Activated CD8-positive, alpha-beta memory T cell treated with anti-CD3 and anti-CD28 coated beads, Interleukin-2, amount 50 U/mL, for 24 hours (primary cell): ENCODE measurements around the gene KRT5.
"Not testable (repeated sequence)": the region's sequence is repeated elsewhere in the genome, so short reads cannot be mapped to it uniquely, and the experiment has no call there.

Experiments used
- DNase-seq: peaks from one replicate; pipeline ENCODE4 v3.0.0-alpha.2; 2020; ENCODE audit errors: extremely low read depth

The KRT5 gene

DNA sequence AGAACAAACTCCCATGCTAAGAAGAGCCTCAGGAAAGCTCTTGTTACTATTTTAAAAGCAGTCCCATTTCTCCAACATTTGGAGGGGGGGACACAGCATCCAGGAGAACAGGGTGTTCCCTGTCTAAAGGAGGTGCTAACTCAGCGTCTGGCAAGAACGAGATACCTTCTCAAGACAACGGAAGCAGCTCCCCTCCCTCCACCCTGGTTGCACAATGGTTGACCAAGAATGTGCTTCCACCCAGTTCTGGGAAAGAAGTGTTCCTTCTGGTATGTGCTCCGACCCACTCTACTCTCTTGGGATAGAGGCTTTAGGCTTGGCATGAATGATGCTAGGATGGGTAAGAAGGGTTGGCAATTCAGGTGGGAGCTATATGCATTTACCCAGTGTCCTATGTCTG, 25.7 kb downstream of the KRT5 start:
- DNase-seq, result no peak

DNA sequence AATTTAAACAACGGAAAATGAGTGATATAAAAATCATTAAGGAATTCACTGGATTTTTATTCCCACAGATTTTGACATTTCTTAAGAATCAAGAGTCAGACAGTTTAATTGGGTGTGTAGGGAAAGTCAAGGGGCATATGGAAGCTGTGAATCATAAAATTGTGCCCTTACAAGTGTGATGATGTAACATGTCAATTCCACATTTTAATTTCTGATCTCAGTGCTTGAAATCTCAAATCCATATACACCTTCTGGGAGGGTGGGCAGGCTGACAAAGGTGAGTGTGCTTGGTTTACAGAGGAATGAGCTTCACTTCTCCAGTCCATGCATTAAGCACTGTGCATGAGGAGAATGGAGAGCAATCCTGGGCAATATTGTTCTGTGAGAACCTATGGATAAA, 26.1 kb downstream of the KRT5 start:
- DNase-seq, result no peak

DNA sequence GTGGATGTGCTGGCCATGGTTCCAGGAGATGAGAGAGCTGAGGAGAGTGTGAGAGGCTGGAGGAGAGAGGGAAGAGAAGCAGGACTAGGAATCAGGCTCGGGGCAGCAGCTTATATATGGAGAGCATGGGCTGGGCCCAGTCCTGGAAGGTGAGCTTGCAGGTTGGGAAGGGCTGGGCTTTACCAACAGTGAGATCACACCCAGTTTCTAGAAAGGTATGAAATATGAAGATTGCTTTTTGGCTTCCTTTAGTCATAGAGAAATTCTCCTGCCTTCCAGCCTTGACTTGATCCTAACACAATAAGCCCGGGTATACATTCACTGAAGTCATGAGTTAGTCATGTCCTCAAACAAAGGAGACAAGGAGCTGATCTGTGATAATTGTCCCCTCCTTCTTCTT, 27.0 kb downstream of the KRT5 start, which contains the start of gene KRT6A:
KRT6A (minus strand) TSS at position 86 of the 400 bp plus-strand sequence; CDS start at position 17, 69 bp downstream.
- DNase-seq, result no peak

DNA sequence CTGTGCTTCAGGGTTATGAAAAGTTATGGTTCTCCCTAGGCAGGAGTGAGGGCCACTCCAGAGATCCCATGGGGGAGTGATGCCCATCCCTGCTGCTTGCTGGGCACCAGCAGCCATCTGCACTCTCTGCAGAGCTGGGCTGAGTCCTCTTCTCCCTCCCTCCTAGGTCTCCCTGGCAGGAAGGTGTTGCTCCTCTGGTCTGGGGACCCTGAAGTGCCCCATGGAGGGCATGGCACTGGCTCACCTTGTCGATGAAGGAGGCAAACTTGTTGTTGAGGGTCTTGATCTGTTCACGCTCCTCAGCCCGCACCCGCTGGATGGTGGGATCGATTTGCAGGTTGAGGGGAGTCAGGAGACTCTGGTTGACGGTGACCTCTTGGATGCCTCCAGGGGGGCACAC, 27.8 kb downstream of the KRT5 start:
- DNase-seq, result not testable (repeated sequence)

DNA sequence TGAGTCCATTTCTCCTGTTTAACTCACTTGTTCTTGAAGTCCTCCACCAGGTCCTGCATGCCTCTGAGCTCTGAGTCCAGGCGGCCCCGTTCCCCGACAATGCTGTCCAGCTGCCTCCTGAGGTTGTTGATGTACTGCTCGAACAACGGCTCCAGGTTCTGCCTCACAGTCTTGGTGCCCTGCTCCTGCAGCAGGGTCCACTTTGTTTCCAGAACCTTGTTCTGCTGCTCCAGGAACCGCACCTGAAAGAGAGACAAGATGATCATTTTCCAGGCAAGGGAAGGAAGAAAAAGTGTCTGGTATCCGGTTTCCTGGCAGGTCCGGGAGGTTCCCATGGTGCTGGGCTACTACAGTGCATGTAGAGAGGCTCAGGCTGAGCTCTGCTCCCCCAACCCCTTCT, 28.7 kb downstream of the KRT5 start:
- not testable (repeated sequence) for DNase-seq

DNA sequence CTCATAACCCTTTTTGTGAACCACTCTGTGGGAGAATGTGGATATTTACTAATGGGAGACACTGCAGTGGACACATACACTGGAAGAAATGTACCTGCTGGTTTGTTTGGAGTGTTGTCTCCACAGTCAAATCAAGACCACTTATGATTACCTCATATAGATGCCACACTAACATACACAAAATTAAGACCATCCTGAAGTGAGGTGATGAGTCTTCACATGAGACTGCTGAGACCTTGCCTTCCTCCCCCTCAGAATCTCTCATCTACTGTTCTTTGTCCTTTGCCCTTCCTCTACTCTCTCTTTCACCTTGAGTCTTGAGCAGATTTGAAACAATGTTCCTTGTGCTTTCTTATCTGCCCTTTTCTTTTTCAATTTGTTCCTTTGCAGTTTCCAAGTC, 31.5 kb downstream of the KRT5 start:
- no peak for DNase-seq

DNA sequence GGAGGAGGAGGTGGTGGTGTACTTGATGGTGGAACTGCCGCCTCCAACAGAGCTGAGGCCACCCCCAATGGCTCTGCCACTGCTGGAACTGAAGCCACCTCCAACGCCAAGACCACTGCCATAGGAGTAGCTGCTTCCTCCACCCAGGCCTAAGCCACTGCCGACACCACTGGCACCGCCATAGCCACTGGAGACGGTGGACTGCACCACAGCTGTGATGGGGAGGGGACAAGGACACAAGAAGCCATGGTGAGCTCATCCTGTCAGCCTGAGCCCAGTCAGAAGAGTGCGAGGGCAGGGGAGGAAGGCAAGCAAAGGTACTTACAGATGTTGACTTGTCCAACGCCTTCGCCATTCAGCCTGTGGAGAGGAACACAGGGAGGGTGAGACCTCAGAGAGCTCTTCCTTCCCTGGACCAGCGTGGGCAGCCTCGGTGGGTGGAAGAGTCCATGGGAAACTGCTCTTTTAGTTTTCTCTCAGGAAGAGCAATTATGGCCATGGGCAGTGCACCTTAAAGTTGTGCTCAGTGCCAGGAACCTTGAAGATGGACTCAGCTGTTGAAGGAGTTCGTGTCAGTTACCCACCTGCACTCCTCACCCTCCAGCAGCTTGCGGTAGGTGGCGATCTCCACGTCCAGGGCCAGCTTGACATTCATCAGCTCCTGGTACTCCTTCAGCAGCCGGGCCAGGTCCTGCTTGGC, 32.3 kb downstream of the KRT5 start:
- DNase-seq, result not testable (repeated sequence)

DNA sequence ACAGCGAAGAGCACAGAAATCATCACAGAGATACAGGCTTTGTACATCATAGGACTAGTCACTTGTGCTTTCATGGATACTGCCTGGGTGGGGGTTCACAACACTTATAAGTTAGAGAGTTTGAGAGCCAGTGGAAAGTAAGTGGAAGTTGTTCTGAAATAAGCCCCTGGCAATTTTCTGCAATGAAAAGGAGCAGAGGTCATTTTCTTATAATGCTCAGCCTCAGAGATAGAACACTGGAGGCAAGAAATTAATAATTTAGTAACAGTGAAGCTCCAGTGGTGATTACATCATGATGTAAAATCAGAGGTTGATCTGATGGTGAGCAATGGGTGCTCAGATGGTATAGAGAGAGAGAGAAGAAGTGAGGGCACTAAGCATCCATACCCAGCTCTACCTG, 33.0 kb downstream of the KRT5 start:
- no peak for DNase-seq

DNA sequence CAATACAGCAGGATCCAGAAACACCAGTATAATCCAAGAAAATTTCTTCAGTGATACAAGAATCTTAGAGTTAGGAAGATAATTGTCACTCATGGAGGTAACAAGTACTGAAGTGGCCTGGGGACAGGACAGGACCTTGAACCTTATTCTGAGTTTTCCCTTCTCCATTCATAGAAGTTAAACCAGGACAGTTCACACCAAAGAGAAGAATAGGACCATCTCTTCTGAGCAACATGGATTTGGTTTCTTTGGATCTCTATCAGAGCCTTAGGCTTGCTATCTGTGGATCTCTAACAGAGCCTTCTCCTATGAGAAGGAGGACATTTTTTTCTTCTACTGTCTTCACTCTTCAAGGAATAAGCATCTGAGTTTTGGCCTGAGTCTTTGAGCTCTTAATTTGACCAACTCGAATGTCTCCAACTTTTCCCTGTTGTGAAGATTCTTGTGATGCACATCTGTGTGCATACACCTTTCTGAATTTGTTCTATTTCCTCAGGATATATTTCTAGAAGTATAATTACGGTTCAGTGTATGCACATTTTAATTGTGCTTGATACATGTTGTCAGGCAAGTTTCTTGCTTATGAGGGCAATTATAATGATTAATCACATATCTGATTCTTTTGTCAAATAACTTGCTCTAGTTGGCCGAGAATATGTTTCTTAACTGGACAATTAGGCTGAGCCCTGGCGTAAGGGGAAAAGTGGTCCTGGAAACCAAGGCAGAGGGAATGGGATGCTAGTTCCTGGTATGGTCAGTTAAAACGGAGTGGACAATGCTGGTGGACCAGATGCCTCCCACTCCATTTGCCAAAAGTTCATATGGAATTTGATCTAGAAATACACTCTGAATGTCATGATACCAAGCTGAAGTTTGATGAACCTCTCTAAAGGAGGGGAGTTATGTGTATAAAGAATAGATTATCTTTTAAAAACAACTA, 33.8 kb downstream of the KRT5 start:
- DNase-seq, result no peak

DNA sequence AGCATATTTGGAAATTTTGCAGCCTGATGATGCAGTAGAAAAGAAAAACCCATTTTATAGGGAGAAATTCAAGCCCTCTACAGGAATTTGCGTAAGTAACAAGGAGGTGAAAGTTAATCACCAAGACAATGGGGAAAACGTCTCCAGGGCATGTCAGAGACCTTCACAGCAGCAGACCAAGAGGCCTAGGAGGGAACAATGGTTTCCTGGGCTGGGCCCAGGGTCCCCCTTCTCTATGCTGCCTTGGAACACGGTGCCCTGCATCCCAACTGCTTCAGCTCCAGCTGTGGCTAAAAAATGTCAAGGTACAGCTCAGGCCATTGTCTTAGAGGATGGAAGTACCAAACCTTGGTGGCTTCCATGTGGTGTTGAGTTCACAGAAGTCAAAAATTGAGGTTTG, 40.1 kb downstream of the KRT5 start:
- no peak for DNase-seq

DNA sequence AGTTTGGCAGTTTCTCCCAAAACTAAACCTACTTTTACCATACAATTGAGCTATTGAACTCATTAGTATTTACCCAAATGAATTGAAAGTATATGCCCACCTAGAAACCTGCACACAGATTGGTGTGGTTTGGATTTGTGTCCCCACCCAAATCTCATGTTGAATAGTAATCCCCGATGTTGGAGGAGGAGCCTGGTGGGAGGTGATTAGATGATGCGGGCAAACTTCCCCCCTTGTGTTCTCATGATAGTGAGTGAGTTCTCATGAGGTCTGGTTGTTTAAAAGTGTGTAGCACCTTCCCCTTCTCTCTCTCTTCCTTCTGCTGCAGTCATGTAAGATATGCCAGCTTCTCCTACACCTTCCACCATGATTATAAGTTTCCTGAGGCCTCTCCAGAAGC, 42.5 kb downstream of the KRT5 start:
- no peak for DNase-seq

DNA sequence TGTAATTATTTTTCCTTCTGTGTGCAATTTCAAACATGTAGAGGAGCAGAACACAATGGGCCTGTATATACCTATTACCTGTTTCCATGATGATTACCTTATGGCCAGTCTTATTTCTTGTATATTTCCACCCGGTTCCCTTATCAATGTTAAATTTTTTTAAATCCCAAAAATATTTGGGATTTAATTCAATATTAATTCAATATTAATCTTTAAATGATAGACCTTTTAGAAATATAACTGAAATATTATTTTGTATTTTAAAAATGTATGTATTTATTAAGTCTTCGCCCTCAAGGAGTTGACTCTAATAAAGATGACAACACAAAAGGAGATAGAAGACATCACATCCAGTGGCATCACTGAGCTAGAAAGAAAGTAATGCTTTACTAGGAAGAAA, 46.0 kb downstream of the KRT5 start:
- DNase-seq, result no peak

DNA sequence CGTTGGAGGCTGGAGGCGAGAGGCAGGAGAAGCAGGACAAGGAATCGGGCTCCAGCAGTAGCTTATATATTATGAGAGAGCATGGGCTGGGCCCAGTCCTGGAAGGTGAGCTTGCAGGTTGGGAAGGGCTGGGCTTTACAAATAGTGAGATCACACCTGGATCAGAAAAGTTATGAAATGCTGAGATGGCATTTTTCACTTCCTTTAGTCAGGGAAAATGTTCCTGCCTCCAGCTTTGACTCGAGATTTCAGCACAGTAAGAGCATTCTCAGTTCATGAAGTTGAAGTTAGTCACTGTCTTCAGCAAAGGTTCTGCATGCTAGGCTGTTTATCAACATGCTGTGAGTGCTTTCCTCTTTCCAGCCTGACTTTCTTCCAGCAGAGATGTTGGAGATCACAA, 46.4 kb downstream of the KRT5 start, which contains the start of gene KRT6C:
KRT6C (minus strand) TSS at position 38 of the 400 bp plus-strand sequence. CDS start 68 bp downstream, outside the sequence.
- DNase-seq, result no peak

DNA sequence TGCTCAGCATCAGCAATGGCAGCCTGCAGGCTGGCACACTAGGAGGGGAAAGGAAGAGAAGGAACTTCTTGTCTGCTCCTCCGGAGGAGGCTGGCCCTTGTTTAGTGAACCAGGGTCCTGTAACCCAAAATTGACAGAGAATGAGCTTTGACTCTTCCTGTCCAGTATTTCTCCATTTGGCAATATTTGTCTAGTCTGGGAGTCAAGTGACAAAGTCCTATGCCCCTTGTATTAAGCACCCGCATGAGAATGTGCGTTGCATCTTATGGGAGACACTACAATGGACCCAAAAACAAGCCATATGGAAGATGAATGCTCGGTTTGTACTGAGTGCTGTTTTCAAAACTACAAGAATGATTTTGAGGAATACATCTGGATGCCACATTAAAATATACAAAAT, 50.3 kb downstream of the KRT5 start:
- DNase-seq, result no peak

DNA sequence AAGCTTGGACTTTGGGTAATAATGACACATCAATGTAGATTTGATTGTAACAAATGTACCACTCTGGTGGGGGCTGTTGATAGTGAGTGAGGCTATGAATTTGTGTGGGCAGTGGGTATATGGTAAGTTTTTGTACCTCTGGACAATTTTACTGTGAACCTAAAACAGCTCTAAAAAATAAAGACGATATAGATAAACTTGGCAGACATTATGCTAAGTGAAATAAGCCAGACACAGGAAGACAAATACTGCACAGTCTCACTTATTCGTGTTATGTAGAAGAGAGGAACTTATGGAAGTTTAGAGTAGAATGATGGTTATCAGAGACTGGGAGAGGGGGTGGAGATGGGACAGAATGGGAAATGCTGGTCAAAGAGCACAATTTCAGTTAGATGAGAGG, 55.3 kb downstream of the KRT5 start:
- no peak for DNase-seq
